Liver (tissue), 3 donors: ENCODE measurements around the gene SPTLC2.

Source experiments
- CTCF ChIP-seq: fragments of 150-350 bp; IDR thresholded peaks from 2 replicates; pipeline ENCODE4 v1.5.1; 2017; ENCODE audit warnings: improper control_type of control experiment, low read depth, low read length; ENCODE audit not compliant: missing input control
- FOXA1 ChIP-seq: IDR thresholded peaks from 2 replicates; pipeline ENCODE4 v1.6.1; 2016; ENCODE audit warnings: antibody characterized with exemption
- FOXA2 ChIP-seq: IDR thresholded peaks from 2 replicates; pipeline ENCODE4 v1.6.1; 2016; ENCODE audit warnings: antibody characterized with exemption
- GABPA ChIP-seq, 2 donors: IDR thresholded peaks in 1 of 2; conservative IDR thresholded peaks in 1 of 2; 2 replicates each; pipeline ENCODE4 v1.6.1; 2016; ENCODE audit warnings: antibody characterized with exemption in 2 of 2, mild to moderate bottlenecking in 1 of 2, moderate library complexity in 1 of 2
- JUND ChIP-seq, 2 donors: IDR thresholded peaks; 2 replicates each; pipeline ENCODE4 v1.6.1; 2016; ENCODE audit warnings: antibody characterized with exemption in 2 of 2
- MAX ChIP-seq: IDR thresholded peaks from 2 replicates; pipeline ENCODE4 v1.6.1; 2016; ENCODE audit warnings: antibody characterized with exemption
- RAD21 ChIP-seq, 2 donors: IDR thresholded peaks; 2 replicates each; pipeline ENCODE4 v1.6.1; 2016; ENCODE audit warnings: antibody characterized with exemption in 2 of 2, mild to moderate bottlenecking in 2 of 2
- REST ChIP-seq: IDR thresholded peaks from 2 replicates; pipeline ENCODE4 v1.6.1; 2016; ENCODE audit warnings: antibody characterized with exemption, mild to moderate bottlenecking
- RXRA ChIP-seq, 2 donors: IDR thresholded peaks; 2 replicates each; pipeline ENCODE4 v1.6.1; 2017 to 2018; ENCODE audit warnings: antibody characterized with exemption in 2 of 2, mild to moderate bottlenecking in 1 of 2
- SP1 ChIP-seq: IDR thresholded peaks from 2 replicates; pipeline ENCODE4 v1.6.1; 2018; ENCODE audit warnings: antibody characterized with exemption, mild to moderate bottlenecking
- TAF1 ChIP-seq: conservative IDR thresholded peaks from 2 replicates; pipeline ENCODE4 v1.6.1; 2016; ENCODE audit warnings: antibody characterized with exemption, mild to moderate bottlenecking
- YY1 ChIP-seq: IDR thresholded peaks from 2 replicates; pipeline ENCODE4 v1.6.1; 2016; ENCODE audit warnings: antibody characterized with exemption, mild to moderate bottlenecking
- ZBTB33 ChIP-seq: IDR thresholded peaks from 2 replicates; pipeline ENCODE4 v1.6.1; 2016; ENCODE audit warnings: antibody characterized with exemption
- donor health status: healthy.
- donor health status: healthy.

GRCh38 chr14:77638771-77639171, 22.3 kb upstream of the SPTLC2 start:
- TF ChIP-seq CTCF, result no peak
- no peak for TF ChIP-seq ZBTB33
- no peak for TF ChIP-seq RXRA (IDR thresholded peaks at IDR 0.05)
- TF ChIP-seq GABPA (IDR thresholded peaks at IDR 0.05 in 1 of 2, conservative IDR thresholded peaks at IDR 0.05 in 1 of 2), result no peak
- TF ChIP-seq SP1, result no peak
- TF ChIP-seq REST, result no peak
- no peak for TF ChIP-seq JUND (IDR thresholded peaks at IDR 0.05)
- no peak for TF ChIP-seq RAD21 (IDR thresholded peaks at IDR 0.05)
- no peak for TF ChIP-seq FOXA2
- TF ChIP-seq YY1, result no peak
- no peak for TF ChIP-seq TAF1
- no peak for TF ChIP-seq MAX
- no peak for TF ChIP-seq FOXA1
